Colonic mucosa (tissue), 4 donors: Measurements from ENCODE around the gene SLC25A41. TPM values are rescaled to one million over a fixed set of nuclear protein-coding genes. Genes with fewer than 3 reads are reported as not detected.
"Not testable (repeated sequence)": the region's sequence is repeated elsewhere in the genome, so short reads cannot be mapped to it uniquely, and the experiment has no call there.

Experiments
- DNase-seq: peaks from one replicate; pipeline ENCODE4 v3.0.0-alpha.2; 2020
- H3K27ac ChIP-seq: fragments of 200-600 bp; one replicate; pipeline ENCODE4 v1.8.0; 2021
- H3K27me3 ChIP-seq: fragments of 200-600 bp; one replicate; pipeline ENCODE4 v1.8.0; 2021
- H3K36me3 ChIP-seq: fragments of 200-600 bp; one replicate; pipeline ENCODE4 v1.8.0; 2021
- H3K4me1 ChIP-seq: fragments of 200-600 bp; one replicate; pipeline ENCODE4 v1.8.0; 2021; ENCODE audit warnings: mild to moderate bottlenecking
- H3K4me3 ChIP-seq: fragments of 200-600 bp; one replicate; pipeline ENCODE4 v1.8.0; 2021
- H3K9ac ChIP-seq, 2 donors: one replicate each; pipeline ENCODE4 v1.7.0; 2013; ENCODE audit warnings: control low read depth in 2 of 2, low read depth in 2 of 2, low read length in 2 of 2
- H3K9me3 ChIP-seq: fragments of 200-600 bp; one replicate; pipeline ENCODE4 v1.8.0; 2021
- CTCF ChIP-seq: fragments of 200-600 bp; IDR thresholded peaks from one replicate; pipeline ENCODE4 v1.8.0; 2022; ENCODE audit warnings: antibody characterized with exemption, mild to moderate bottlenecking
- intact Hi-C: fragments of 100-400 bp; cut with DNase I; formaldehyde crosslinking; loops from one replicate; pipeline ENCODE4 v1.14.1; 2022
- total RNA-seq, 2 donors: library from RNA; stranded (reverse); fragmentation: NEBNext Ultra II Directional in 1 of 2; extraction: Animal tissue kit (Norgen Biotek cat#: 25700) in 1 of 2; gene quantifications; one replicate each; pipeline ENCODE4 v1.2.1, GENCODE V29; 2021
- donor health status: healthy.
- donor health status: DM: no; HTN: no; CAD: no.
- donor health status: DM: no; HTN: no; CAD: no.

Gene SLC25A41
- total RNA-seq, 2 donors from 2014 or later, result 1.8 TPM; not detected in 1

- no peak overlapping the region for H3K9ac ChIP-seq
- no peak for DNase-seq
- no peaks in the 10 kb centered on the region for H3K4me1 ChIP-seq
- H3K9me3 ChIP-seq, result no peaks in the 10 kb centered on the region
- H3K36me3 ChIP-seq, result no peaks in the 10 kb centered on the region
- no peaks in the 10 kb centered on the region for H3K27me3 ChIP-seq
- no peak overlapping the region for H3K27ac ChIP-seq
- TF ChIP-seq CTCF, result no peak
- intact Hi-C loops, result no loop called here
- no peak overlapping the region for H3K4me3 ChIP-seq
Observed at GRCh38 chr19:6433165-6433564, 398 bp downstream of the SLC25A41 start.

- TF ChIP-seq CTCF, result no peak
- DNase-seq, result no peak
Observed at GRCh38 chr19:6431891-6432290, 1.7 kb downstream of the SLC25A41 start.

GRCh38 chr19:6429419-6430221 is 3.9 kb downstream of the SLC25A41 start:
- no peaks in the 10 kb centered on the region for H3K36me3 ChIP-seq
- no peak overlapping the region for H3K9ac ChIP-seq
- H3K4me1 ChIP-seq, result no peaks in the 10 kb centered on the region
- no peak overlapping the region for H3K4me3 ChIP-seq
- H3K27me3 ChIP-seq, result no peaks in the 10 kb centered on the region
- no peak overlapping the region for H3K27ac ChIP-seq
- no peak for DNase-seq
- no peak for TF ChIP-seq CTCF
- intact Hi-C loops, result no loop called here
- no peaks in the 10 kb centered on the region for H3K9me3 ChIP-seq

More at GRCh38 chr19:6431891-6432290, 1.7 kb downstream of the SLC25A41 start:
- no peaks in the 10 kb centered on the region for H3K4me1 ChIP-seq
- no peaks in the 10 kb centered on the region for H3K27me3 ChIP-seq
- no peak overlapping the region for H3K4me3 ChIP-seq
- H3K9me3 ChIP-seq, result no peaks in the 10 kb centered on the region
- no peaks in the 10 kb centered on the region for H3K36me3 ChIP-seq
- no peak overlapping the region for H3K27ac ChIP-seq
- no peak overlapping the region for H3K9ac ChIP-seq
- intact Hi-C loops, result no loop called here

- H3K27ac ChIP-seq, H3K9me3 ChIP-seq, intact Hi-C loops, H3K9ac ChIP-seq, H3K4me1 ChIP-seq, H3K36me3 ChIP-seq, H3K27me3 ChIP-seq, H3K4me3 ChIP-seq, DNase-seq: not testable (repeated sequence)
Observed at GRCh38 chr19:6428692-6429418, 4.7 kb downstream of the SLC25A41 start.

GRCh38 chr19:6427131-6427530 is 6.4 kb downstream of the SLC25A41 start:
- H3K4me1 ChIP-seq, result peaks cover 7% of the 10 kb centered on the region

More at GRCh38 chr19:6427131-6427530, 6.4 kb downstream of the SLC25A41 start:
- Histone ChIP-seq H3K36me3 (no peaks in the 10 kb centered on the region), H3K27ac (no peak overlapping the region), H3K9ac (no peak overlapping the region), H3K4me3 (no peak overlapping the region), H3K27me3 (no peaks in the 10 kb centered on the region), H3K9me3 (no peaks in the 10 kb centered on the region)
- intact Hi-C loops, result no loop called here
- no peak for DNase-seq
- no peak for TF ChIP-seq CTCF
